ENCODE data around the gene PMFBP1.
A peak's percentile ranks its signal among the peaks of the same experiment; 100 is the strongest.

PMFBP1 gene

DNA sequence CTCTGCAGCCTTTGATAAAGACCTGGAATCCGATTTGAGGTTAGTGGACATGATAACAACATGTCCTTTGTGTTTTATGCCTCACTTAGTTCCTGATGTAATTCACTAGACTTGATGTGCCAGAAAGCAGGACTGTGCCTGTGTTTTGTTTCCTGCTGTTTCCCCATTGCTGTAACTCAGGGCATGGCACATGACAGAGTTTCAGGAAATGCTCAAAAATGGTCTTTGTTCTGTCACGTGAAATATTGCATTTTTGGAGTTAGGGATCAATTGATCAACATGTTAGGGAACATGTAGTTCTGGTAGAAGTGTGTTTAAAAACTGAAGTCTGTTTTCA lies 45.6 kb downstream of the PMFBP1 start:
- no peak for DNase-seq

DNA sequence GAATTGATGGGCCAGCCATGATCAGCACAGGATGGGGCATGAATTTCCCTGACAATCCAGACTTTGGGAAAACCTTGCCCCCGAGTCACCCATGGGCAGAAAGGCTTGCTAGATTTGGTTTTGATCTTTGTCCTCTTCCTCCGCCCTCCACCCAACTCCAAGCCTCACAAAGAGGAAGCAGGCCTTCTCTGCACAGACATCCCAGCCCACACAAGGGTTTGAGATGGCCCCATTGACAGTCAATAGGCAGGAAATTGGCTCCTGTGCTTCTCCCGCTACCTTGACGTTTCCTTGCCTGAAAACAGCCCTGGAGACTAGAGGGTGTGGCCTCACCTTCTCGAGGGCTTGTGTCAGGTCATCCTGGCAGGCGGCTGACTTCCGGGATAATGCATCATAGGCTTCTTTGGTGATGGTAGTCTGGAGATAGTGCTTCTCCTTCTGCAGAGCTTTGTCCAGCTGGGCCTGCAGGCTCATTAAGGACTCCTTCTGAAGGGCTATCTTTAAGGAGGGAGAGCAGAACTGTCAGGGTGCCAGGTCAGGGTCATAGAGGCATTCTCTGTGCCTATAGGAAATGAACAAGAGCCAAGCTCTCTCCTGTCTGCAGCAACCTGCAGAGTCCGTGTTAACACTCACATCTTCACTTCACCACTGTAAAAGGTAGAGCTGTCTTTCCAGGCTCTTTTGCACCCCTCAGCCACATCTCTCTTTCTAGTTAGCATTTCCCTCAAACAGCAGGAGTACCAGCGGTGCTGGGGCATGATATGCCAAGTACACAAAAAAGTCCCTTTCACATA lies 46.1 kb downstream of the PMFBP1 start:
- DNase-seq, result no peak

DNA sequence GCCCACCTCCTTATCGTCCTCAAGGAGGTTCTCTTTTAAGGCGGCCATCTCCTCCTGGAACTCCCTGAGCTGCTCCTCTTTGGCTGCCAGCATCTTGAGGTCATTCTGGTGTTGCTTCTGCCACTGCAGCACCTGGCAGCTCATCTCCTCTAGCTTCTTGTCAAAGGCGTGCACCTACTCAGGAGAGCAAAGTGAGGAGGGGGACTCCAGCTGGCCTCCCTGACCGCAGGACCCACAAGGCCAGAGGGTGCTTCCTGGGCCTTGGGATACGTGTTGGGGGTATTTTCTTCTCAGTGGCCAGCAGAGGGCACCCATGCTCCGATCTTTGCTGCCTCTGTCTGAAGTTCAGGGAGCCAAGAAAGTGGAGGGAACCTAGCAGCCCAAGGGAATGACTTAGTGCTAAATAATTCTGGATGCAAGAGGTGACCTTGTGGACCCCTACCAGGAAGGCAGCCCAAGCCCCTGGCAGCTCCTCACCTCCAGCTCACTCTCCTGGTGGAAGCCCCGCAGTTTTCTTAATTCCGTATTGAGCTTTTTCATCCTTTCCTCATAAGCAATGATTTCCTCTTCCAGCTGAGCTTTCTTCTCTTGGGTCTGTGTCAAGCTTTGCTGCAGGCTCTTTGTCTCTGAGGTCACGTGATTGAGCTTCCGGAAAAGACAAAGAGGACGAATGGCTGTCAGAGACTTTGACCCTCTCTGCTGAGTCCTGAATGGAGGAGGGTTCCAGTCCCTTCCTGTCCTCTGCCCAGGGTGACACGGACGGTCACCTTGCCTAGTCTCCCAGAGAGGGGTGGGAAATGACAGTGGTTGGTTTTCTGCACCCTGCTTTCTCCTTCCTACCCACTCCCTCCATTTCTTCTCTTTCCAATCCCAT lies 47.0 kb downstream of the PMFBP1 start:
- DNase-seq, result peak; percentile 58

DNA sequence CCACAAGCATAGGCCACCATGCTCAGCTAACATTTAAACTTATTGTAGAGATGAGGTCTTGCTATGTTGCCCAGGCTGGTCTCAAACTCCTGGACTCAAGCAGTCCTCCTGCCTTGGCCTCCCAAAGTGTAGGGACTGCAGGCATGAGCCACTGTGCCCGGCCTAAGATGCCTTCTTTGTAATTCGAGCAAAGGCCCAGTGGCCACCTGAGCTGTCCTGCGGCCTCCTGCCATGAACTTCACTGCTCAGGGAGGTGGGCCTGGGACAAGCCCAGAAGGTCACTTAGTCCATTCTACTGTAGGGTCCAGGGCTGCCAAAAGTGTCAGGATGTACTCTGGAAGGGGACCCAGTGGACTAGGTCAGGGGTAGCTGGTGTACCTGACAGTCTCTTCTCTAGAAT lies 47.8 kb downstream of the PMFBP1 start:
- no peak for DNase-seq

DNA sequence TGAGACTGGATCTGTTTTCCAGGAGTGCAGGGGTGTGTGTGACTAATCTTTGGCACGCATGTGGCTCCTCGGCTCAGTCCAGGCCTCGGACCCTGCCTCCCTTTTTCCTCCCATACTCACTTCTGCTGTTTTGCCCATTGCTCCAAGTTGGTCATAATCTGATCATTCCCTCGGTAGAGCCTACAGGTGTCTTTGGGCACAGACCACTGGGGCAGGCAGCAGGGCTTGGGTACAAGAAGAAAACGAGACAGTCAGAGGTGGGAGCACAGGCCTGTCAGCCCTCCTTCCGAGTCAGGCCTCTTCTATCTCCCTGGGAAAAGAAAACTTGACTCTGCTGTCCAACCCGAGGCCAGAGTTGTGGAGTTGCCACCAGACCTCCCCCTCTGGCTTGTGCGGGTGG lies 48.5 kb downstream of the PMFBP1 start:
- no peak for DNase-seq

DNA sequence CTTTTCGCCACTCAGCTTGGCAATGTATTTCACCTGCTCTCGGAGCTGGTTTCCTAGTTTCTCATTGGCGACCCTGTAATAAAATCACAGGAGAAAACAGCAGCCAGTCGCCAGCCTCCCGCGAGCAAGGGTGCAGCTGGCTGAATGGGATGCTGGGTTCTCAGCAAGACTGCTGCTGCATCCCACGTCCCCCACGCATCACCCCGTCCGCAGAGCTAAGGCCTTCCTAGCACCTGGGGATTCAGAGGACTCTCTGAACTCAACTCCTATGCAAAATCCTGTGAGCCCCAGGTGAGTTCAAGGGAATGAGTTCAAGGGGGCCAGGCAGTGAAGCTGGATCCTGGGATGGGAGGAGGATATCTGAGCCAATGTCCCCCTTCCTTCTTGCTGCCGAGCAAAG lies 49.0 kb downstream of the PMFBP1 start:
- DNase-seq, result no peak

DNA sequence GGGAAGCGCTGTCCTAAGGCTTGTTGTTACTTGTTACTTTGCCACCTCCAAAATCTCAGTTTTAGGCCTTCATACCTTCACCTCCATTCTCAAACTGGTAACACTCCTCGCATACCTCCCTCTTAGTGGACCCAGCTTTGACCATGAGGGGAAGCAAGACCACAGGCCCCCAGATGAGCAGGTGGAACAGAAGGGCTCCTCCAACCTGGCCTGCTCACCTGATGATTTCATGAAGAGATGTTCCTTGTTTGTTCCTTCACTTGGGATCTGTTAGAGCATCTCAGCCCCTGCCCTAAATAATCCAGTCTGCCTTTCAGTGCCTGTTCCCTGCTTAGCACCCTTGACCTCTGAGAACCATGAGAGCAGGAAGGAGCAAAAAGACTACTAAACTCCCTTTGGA lies 49.6 kb downstream of the PMFBP1 start:
- no peak for DNase-seq

DNA sequence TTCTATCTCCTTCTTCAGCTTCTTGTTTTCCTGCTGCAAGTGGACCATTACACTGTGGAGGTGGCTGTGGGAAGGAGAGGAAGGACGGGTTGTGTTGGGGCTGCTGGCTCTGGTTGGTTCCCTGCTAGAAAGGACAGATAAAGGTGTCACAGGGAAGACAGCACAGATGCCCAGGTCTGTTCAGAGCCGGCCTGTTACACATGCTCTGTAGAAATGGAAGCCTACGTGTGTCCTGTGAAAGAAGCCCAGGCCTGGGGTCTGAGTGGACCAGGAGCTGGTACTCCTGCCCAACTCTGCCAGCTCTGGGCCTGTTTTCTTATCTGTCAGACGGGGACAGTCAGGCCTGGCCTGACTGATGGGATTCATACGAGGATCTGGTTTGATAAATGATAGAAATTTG lies 51.9 kb downstream of the PMFBP1 start:
- DNase-seq, result no peak

DNA sequence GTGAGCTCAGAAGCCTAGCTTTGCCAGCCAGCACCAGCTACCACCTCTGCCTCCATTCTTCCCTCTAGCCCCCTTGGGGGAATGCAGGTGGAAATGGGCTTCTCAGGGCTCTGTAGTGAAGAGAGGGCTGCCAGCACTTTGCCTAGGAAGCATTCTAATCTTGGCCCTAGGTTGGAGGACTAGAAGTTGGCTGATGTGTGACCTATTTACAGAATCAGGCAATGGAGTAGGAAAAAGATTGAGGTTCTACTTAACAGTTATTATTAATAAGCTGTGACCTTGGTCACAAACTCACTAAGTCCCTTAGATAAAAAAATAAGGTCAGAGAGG lies 58.4 kb downstream of the PMFBP1 start:
- DNase-seq, result no peak

DNA sequence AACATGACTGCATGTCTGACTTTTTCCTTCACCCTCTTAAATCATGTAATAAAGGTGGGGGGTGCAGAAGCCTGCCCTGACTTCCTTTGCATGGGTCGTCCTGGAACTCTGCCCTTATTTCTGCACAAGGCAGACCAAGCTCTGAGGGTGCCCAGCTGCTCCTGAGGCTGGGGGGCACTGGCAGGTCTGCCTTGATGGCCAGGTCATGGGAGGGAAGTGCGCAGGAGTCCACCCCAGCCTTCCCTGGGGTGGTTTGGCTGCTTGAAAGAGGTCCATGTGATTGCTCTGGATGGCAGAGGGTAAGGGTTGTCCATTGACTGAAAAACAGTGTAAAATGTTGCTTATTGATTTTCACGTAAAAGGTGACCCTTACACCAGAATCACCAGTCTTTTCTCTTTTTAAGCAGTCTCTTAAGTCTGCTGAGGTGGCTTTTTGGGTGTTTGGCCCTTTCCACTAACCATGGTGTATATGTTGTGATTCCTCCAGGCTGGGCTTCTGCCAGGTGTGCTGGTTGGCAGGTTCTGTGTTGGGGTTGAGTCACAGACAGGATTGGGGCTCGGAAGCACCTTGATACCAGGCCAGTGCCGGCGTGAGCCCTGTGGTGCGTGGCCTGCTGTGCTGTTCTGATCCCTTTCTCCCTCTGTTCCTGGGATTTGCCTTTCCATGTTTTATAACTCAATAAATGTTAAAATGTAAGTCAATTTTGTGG lies 58.9 kb downstream of the PMFBP1 start:
- DNase-seq, result no peak

DNA sequence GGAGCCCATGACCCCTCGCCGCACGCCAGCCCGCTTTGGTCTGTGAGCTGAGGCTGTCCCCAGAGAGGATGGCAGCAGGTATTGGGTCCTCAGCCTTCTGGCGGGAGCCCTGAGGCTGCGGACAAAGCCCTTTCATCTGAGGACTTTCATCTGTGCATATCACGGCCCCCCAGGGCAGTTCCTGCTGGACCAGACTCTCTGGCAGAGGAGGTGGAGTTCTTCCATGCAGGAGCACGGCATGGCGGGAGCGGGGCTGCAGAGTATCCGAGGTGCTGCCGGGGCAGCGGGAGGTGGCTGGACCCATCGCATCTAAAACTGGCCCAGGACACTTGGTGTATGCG lies 59.5 kb downstream of the PMFBP1 start:
- DNase-seq, result no peak

DNA sequence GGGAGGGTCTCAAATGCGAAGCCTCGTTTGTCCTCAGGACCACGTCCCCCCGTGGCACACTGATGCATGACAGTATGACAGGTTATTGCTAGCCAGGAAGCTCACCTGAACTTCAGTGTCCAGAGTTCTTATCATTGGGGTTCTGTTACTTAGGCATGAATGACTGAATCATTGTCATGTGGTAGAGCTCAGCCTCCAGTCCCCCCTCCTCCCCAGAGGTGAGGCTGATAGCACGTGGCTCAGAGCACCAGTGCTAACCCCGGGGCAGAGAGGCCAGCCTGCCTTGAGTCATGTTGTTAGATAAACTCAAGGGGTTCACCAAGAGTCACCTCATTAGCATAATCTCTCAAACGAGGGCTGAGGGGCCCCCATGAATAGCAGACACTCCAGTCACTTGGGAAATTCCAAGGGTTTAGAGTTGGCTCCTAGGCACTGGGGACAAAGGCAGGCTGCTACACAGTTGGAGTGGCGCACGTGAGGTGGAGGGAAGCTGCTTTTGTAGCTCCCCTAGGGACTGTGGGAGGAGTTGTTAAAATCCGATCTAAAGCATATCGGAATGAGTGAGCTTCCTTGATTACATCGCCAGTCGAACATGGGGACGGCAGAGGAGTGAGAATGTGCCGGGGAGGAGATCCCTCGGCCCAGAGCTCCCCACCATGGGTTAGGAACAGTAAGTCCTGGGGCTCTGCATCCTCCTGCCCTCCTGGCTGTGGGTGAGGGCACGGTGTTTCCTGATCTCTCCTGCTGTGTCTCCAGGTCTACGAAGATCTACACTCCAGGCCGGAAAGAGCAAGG lies 60.1 kb downstream of the PMFBP1 start:
- DNase-seq, result no peak

DNA sequence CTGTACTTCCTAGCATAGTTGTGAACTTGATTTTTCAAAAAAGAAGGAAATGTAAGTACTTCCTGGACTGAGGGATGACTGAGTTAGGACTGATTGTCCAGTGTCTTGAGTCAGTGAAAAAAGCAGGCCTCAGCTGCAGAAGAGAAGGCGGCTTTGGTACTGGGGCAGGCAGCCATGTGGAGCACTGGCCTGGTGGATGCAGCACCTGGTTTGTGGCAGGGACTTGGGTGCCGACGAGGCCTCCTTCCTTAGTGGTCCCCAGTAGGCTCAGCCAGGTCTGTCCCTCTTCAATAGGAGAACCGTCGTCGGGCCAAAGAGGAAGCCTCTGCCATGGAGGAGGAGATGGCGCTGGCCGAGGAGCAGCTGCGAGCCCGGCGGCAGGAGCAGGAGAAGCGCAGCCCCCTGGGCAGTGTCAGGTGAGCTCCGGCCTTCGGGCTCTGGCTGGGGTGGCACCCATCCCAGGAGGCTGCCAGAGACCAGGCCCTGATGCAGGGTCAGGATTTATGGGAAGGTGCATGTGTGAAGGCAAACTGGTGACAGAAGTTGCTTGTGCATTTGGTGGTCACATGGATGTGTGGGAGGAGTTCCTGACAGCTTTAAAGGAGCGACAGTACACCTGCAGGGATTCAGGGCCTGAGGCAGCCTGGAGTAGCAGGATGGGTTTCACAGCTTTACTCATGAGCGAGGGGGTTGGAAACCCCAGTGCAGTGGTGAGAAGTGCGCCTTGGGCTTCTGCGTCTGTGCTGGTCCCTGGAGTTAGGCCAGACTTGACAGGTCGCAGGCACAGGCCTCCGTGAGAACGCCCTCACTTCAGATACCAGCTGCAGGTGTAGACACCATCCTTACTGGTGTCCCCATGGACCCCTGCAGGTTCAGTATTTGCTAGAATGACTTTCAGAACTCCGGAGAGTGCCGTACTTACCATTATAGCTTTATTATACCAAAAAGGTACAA lies 61.0 kb downstream of the PMFBP1 start:
- no peak for DNase-seq

DNA sequence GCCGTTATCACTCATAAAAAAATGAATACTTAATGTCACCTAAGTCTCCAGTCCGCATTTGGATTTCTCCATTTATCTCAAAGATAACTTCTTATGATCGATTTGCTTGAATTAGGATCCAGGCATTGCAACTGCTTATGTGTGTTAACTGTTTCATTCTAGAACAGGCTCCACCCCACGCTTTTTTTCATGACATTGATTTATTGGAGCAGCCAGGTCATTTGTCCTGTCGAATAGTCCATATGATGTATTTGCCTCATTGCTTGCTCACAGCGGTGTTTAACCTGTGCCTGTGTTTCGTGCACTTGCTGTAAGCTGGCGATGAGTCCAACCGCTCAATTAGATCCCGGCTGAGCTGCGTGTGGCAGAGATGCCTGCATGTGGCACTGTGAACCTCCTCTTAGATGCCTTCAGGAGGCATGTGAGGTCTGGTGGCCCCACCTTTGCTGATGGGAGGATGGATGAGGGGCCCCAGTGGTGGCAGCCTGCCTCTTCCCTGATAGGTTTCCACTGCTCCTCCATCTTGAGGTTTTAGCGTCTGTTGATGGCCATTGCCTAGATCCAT lies 61.9 kb downstream of the PMFBP1 start:
- DNase-seq, result no peak

DNA sequence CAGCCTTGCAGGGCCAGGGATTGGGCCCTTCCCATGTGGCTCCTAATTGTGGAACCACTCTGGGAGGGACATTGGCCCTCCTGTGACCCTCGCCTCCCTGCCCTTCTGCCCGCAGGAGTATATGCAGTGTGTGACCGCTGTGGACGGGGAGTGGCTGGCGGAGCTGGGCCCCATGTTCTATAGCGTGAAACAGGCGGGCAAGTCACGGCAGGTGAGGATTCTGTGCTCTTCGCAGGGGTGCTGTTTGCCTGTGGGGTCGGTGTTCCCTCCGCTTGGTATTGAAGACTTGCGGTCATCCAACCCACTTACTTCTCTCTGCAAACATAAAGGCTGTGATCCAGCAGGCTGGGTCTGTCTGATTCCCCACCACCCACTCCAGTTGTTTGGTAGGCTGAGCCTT lies 62.7 kb downstream of the PMFBP1 start:
- DNase-seq, result no peak

DNA sequence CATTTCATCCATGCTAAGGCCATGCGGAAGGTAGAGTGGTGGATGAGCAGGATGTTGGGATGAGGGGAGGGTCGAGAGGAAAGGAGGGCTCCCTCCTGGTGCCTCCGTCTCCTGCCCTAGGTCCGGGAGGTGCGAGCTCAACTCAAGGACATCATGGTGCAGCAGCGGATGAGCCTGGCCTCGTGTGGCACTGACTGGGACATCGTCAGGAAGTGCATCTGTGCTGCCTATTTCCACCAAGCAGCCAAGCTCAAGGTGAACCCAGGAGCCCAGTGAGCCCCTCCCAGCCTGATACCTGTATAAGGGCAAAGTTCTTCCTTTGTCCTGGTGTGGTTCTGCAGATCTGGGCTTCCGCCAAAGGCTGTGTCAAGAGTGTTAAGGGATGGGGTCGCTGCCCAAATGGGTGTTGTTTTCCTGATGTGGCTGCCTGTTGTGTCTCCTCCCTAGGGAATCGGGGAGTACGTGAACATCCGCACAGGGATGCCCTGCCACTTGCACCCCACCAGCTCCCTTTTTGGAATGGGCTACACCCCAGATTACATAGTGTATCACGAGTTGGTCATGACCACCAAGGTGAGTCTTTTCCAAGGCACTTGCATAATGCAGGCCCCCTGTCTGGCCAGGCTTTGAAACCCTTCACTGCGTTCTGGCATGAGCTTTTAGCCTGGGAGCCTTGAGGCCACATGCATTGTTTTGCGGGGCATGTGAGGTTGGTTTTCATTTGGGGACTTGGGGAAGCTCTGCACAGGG lies 63.4 kb downstream of the PMFBP1 start:
- no peak for DNase-seq

DNA sequence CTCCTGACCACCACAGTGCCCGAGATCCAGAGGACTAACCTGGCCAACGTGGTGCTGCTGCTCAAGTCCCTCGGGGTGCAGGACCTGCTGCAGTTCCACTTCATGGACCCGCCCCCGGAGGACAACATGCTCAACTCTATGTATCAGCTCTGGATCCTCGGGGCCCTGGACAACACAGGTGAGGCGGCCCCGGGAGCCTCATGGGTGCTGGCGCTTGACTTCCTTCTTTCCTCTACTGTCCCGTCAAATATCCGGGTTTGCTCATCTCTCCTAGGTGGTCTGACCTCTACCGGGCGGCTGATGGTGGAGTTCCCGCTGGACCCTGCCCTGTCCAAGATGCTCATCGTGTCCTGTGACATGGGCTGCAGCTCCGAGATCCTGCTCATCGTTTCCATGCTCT lies 64.6 kb downstream of the PMFBP1 start:
- DNase-seq, result no peak

DNA sequence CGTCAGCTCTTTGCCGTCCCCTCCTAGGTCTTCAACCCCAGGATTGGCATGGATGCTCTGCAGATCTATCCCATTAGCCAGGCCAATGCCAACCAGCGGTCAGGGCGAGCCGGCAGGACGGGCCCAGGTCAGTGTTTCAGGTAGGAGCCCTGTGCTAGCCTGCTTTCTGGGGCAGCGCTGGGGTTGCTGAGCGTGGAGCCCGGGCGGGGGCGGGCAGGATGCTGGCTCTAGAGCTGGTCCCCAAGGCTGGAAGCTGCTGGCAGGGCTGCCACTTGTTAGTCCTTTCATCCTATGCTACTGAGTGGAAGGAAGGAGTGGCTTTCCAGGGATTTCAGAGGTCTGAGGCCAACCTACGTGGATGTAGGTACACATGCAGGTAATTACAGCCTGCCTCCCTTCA lies 66.0 kb downstream of the PMFBP1 start:
- DNase-seq, result no peak

DNA sequence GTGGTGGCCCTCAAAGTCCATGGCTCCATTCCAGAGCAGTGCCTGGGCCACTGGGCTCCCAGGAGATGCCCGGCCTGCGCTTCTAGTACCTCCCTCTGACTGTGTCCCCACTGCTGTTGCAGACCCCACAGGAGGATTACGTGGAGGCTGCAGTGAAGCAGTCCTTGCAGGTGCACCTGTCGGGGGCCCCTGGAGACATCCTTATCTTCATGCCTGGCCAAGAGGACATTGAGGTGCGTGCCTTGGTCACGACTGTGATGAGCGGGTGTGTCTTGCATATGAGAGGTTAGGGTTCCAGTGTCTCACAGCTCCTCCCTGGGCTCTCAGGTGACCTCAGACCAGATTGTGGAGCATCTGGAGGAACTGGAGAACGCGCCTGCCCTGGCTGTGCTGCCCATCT lies 67.0 kb downstream of the PMFBP1 start:
- DNase-seq, result no peak

DNA sequence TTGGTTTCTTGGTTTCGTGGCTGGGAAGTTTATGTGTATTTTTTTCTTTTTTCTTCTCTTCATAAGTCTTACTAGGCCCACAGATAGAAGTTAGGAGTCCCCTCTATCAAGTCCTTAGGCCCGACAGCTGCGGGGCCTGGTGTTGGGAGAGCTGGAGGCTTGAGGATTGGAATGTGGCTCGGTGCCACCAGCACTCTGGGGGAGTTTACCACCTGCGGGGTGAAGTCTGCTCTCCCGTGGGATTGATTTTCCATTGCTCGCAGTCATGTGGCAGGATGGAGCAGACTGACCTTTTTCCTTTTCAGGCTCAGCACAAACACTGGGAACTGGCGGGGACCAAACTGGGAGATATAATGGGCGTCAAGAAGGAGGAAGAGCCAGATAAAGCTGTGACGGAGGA lies 70.8 kb downstream of the PMFBP1 start:
- DNase-seq, result no peak

DNA sequence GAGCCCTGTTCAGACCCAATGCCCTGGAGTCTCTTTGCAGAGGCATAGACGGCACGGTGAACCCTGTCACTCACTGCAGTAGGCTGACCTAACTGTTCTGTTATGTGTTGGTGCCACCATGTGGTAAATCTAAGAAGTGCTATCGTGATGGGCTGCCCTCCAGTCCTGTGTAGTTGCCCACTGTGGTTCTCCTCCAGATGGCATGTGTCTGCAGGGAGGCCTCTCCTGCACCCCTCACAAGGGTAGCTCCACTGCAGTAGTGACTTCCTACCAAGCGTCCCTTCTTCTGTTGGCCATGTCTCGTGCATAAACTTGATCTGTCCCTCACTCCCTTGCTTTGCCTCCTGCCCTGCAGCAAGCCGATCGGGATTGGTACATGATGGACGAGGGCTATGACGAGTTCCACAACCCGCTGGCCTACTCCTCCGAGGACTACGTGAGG lies 72.6 kb downstream of the PMFBP1 start:
- DNase-seq, result peak; percentile 30
